ENCODE measurements around the gene ADAM12. TPM values are rescaled to one million over a fixed set of nuclear protein-coding genes. Genes with fewer than 3 reads are reported as not detected.

Gene ADAM12
- total and polyA plus RNA-seq, 2 experiments from 2014 or later, result 0.13 to 0.87 TPM

DNA sequence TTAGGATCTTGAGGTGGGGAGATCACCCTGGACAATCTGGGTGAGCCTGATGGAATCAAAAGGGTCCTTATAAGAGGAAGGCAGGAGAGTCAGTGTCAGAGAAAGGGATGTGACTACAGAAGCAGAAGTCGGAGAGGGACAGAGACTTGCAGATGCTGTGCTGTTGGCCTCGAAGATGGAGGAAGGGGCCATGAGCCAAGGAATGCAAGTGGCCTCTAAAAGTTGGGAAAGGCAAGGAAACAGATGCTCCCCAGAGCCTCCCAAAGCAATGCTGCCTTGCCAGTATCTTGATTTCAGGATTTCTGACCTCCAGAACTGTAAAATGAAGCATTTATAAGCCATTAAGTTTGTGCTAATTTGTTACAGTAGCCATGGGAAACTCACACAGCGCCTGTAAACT, 326.8 kb downstream of the ADAM12 start:
- Mint-ChIP-seq H3K4me1 (peaks cover 9% of the 10 kb centered on the region; the same call in 2 of the 3 replicates), H3K27ac (no peak overlapping the region)
- no peaks in the 10 kb centered on the region for H3K79me2 ChIP-seq (replicated peaks; ENCODE audit: insufficient read depth)

More for the DNA sequence above, 326.8 kb downstream of the ADAM12 start:
- TF ChIP-seq EZH2phosphoT487 (IDR thresholded peaks at IDR 0.05; ENCODE audit: unreplicated experiment), result no peak
- TF ChIP-seq EZH2 (IDR thresholded peaks at IDR 0.05; ENCODE audit: low read depth, unreplicated experiment), result no peak
- no peak for TF ChIP-seq ZNF462 (CRISPR knock-in tag; IDR thresholded peaks at IDR 0.05)
- no peak for TF ChIP-seq POLR2AphosphoS5 (IDR thresholded peaks at IDR 0.05; ENCODE audit: low read depth)
- TF ChIP-seq, protein P1, sequence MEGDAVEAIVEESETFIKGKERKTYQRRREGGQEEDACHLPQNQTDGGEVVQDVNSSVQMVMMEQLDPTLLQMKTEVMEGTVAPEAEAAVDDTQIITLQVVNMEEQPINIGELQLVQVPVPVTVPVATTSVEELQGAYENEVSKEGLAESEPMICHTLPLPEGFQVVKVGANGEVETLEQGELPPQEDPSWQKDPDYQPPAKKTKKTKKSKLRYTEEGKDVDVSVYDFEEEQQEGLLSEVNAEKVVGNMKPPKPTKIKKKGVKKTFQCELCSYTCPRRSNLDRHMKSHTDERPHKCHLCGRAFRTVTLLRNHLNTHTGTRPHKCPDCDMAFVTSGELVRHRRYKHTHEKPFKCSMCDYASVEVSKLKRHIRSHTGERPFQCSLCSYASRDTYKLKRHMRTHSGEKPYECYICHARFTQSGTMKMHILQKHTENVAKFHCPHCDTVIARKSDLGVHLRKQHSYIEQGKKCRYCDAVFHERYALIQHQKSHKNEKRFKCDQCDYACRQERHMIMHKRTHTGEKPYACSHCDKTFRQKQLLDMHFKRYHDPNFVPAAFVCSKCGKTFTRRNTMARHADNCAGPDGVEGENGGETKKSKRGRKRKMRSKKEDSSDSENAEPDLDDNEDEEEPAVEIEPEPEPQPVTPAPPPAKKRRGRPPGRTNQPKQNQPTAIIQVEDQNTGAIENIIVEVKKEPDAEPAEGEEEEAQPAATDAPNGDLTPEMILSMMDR (conservative IDR thresholded peaks at IDR 0.05; ENCODE audit: low read depth in 2 of 2), result no peak
- no peak for TF ChIP-seq JUNB (IDR thresholded peaks at IDR 0.05; ENCODE audit: unreplicated experiment)
- TF ChIP-seq, protein P2, sequence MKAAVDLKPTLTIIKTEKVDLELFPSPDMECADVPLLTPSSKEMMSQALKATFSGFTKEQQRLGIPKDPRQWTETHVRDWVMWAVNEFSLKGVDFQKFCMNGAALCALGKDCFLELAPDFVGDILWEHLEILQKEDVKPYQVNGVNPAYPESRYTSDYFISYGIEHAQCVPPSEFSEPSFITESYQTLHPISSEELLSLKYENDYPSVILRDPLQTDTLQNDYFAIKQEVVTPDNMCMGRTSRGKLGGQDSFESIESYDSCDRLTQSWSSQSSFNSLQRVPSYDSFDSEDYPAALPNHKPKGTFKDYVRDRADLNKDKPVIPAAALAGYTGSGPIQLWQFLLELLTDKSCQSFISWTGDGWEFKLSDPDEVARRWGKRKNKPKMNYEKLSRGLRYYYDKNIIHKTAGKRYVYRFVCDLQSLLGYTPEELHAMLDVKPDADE (IDR thresholded peaks at IDR 0.05), result no peak
- no peak for TF ChIP-seq REST (IDR thresholded peaks at IDR 0.05; ENCODE audit: unreplicated experiment)
- TF ChIP-seq STAT1 (IDR thresholded peaks at IDR 0.05; ENCODE audit: unreplicated experiment), result no peak
- no peak for TF ChIP-seq CREB1 (CRISPR knock-in tag; IDR thresholded peaks at IDR 0.05; ENCODE audit: low read depth)
- no peak for TF ChIP-seq ZNF331 (CRISPR knock-in tag; IDR thresholded peaks at IDR 0.05; ENCODE audit: low read depth)
- no peak for TF ChIP-seq ZNF114 (CRISPR knock-in tag; IDR thresholded peaks at IDR 0.05)
- no peak for TF ChIP-seq NANOG (IDR thresholded peaks at IDR 0.05; ENCODE audit: borderline replicate concordance)
- H3K36me3 Mint-ChIP-seq (ENCODE audit: low read depth), result peaks cover 2% of the 10 kb centered on the region; the same call in 2 of the 3 replicates
- Histone ChIP-seq H3K9me2 (ENCODE audit: insufficient read depth) (no peaks in the 10 kb centered on the region), H3F3A (replicated peaks; ENCODE audit: low read depth) (no peaks in the 10 kb centered on the region), H2AFZ (no peak overlapping the region), H3K27me3 (ENCODE audit: insufficient read depth) (no peaks in the 10 kb centered on the region), H3K4me2 (no peak overlapping the region), H3K36me3 (ENCODE audit: insufficient read depth) (no peaks in the 10 kb centered on the region), H4K20me1 (replicated peaks; ENCODE audit: insufficient read depth) (no peaks in the 10 kb centered on the region), H3K4me1 (ENCODE audit: insufficient read depth) (no peaks in the 10 kb centered on the region), H3K27ac (ENCODE audit: low read depth) (no peak overlapping the region), H3K4me3 (no peak overlapping the region)
- H3K9me3 Mint-ChIP-seq, result no peaks in the 10 kb centered on the region
- no peak overlapping the region for H3K4me3 Mint-ChIP-seq
- ATAC-seq, result no peak
- DNase-seq (ENCODE audit: low spot score), result no peak
- peaks cover 2% of the 10 kb centered on the region for H3K27me3 Mint-ChIP-seq (ENCODE audit: insufficient read depth, low read depth, poor library complexity)
